Duodenal mucosa (tissue), 2 donors: ENCODE results near the gene DMAC2.
"Not testable (repeated sequence)": the region's sequence is repeated elsewhere in the genome, so short reads cannot be mapped to it uniquely, and the experiment has no call there.

Experiments
- H3K27ac ChIP-seq: one replicate; pipeline ENCODE4 v1.7.0; 2013; ENCODE audit warnings: low read depth, low read length
- H3K27me3 ChIP-seq, 2 donors: one replicate each; pipeline ENCODE4 v1.7.0; 2013; ENCODE audit warnings: low read length in 2 of 2, control low read depth in 1 of 2; ENCODE audit not compliant: insufficient read depth in 2 of 2, control insufficient read depth in 1 of 2
- H3K36me3 ChIP-seq, 2 donors: one replicate each; pipeline ENCODE4 v1.7.0; 2013; ENCODE audit warnings: low read length in 2 of 2, control low read depth in 1 of 2; ENCODE audit not compliant: insufficient read depth in 2 of 2, control insufficient read depth in 1 of 2
- H3K4me1 ChIP-seq, 2 donors: one replicate each; pipeline ENCODE4 v1.7.0; 2013; ENCODE audit warnings: low read length in 2 of 2, control low read depth in 1 of 2; ENCODE audit not compliant: insufficient read depth in 2 of 2, control insufficient read depth in 1 of 2
- H3K4me3 ChIP-seq, 2 donors: one replicate each; pipeline ENCODE4 v1.7.0; 2013; ENCODE audit warnings: low read length in 2 of 2, low read depth in 1 of 2
- H3K9ac ChIP-seq, 2 donors: one replicate each; pipeline ENCODE4 v1.7.0; 2013; ENCODE audit warnings: low read length in 2 of 2, low read depth in 1 of 2
- H3K9me3 ChIP-seq, 2 donors: one replicate each; pipeline ENCODE4 v1.7.0; 2013; ENCODE audit warnings: low read length in 2 of 2, control low read depth in 1 of 2; ENCODE audit not compliant: control insufficient read depth in 1 of 2

The DMAC2 gene

DNA sequence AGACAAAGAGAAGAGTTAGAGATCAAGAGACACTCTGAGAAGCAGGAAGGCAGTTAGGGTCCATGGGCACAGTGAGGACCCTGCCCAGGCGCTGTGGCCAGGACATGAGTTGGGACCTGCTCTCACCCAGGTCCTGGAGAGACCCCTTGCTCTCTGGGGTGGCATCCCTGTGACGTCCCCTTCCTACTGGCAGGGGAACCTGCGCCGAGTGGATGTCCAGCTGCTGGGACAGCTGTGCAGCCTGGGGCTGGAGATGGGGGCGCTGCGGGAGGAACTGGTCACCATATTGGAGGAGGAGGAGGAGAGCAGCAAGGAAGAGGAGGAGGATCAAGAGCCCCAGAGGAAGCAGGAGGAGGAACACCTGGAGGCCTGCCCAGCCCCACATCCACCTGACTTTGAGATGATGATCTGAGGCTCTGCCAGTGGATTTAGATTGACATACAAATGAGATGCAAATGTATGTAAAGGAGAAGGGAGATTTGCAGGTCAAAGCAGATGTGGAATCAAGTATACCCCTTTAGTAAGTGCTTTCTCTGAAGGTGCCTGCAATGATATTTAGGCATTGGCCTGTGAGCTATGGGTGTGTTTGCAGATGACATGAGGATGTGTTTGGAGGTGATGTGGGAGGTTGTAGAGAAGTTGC is 4.2 kb upstream of the DMAC2 start:
- H3K4me1 ChIP-seq, result peaks cover 19 to 20% of the 10 kb centered on the region in 2 donors
- no peaks in the 10 kb centered on the region for H3K36me3 ChIP-seq
- H3K9ac ChIP-seq, result peak overlapping the region; percentile 52 to 55
- H3K27me3 ChIP-seq, result peaks cover 0 to 4% of the 10 kb centered on the region in 2 donors
- H3K4me3 ChIP-seq, result peak overlapping the region; percentile 48 to 60
- H3K9me3 ChIP-seq, result no peaks in the 10 kb centered on the region
- H3K27ac ChIP-seq, result no peak overlapping the region

DNA sequence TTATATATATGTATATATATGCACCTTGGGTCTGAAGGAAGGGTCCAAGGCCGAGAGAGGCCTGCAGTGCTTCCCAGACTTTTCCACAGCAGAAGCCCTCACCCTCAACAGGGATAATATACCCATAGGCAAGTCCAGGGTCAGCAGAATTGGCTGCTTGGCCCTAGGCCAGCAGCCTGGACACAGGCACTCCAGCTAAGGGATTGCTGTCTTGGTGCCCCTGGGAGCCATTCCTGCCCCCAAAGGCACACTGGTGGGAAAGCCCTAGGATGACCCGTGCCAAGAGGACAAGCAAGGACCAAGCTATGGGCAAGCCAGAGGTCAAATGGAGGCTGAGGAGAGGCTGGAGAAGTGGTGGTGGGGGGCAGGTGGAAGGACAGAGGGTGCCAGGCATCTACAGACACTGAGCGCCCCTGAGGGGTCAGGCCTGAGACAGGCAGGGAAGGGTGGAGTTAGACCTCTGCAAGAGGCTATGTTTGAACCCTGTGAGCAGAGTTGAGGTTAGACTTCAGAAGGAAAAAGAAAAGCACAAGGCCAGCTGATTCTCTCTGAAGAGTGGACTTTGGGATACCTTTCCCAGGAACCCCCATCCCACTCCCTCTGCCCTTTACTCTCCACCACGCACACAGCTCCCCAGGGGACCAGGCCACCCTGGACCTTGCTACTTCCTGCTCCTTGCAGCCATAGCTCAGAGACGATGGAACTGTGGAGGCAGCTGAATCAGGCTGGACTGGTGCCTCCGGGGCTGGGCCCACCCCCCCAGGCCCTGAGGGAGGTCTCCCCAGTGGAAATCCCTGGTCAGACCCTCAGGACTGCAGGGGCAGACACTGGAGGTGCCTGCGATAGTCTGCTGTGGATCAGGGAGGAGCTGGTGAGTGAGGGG is 3.0 kb upstream of the DMAC2 start, which contains the start of gene ERICH4:
Gene ERICH4 (plus strand): TSS at position 684 of the 883 bp plus-strand sequence. CDS start 14 bp downstream, at position 698.
- H3K36me3 ChIP-seq, result peaks cover 0 to 6% of the 10 kb centered on the region in 2 donors
- no peak within 1 kb of the TSS for H3K27ac ChIP-seq
- peak within 1 kb of the TSS; percentile 48 to 60 for H3K4me3 ChIP-seq
- H3K27me3 ChIP-seq, result peaks cover 0 to 4% of the 10 kb centered on the region in 2 donors
- peaks cover 27 to 29% of the 10 kb centered on the region in 2 donors for H3K4me1 ChIP-seq
- H3K9me3 ChIP-seq, result no peaks in the 10 kb centered on the region
- peak within 1 kb of the TSS; percentile 52 to 57 for H3K9ac ChIP-seq

GRCh38 chr19:41441321-41441945 is 1.7 kb upstream of the DMAC2 start:
- Histone ChIP-seq H3K36me3 (peaks cover 0 to 7% of the 10 kb centered on the region in 2 donors), H3K9me3 (no peaks in the 10 kb centered on the region), H3K4me1 (peaks cover 31 to 35% of the 10 kb centered on the region in 2 donors), H3K9ac (no peak overlapping the region), H3K27ac (no peak overlapping the region), H3K4me3 (no peak overlapping the region), H3K27me3 (no peaks in the 10 kb centered on the region)

- Histone ChIP-seq H3K27ac (no peak overlapping the region), H3K9me3 (no peaks in the 10 kb centered on the region), H3K27me3 (no peaks in the 10 kb centered on the region), H3K36me3 (peaks cover 5 to 10% of the 10 kb centered on the region in 2 donors), H3K4me3 (no peak overlapping the region), H3K9ac (no peak overlapping the region), H3K4me1 (peaks cover 29 to 46% of the 10 kb centered on the region in 2 donors)
Observed at GRCh38 chr19:41437944-41438574, 1.7 kb downstream of the DMAC2 start.

DNA sequence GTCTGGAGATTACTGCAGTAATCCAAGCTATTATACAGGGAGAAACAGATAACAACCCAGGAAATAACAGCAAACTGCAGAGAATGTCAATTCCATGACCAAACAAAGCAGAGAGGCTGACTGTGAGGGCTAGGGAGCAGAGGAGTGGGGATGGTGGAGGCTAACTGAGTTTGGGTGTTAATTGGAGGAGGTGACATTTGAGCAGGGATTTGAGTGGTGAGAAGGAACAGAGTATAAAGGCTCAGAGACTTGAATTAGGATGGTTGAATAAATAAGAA is 3.1 kb downstream of the DMAC2 start:
- H3K9ac ChIP-seq, result no peak overlapping the region
- no peak overlapping the region for H3K27ac ChIP-seq
- no peaks in the 10 kb centered on the region for H3K9me3 ChIP-seq
- H3K4me3 ChIP-seq, result no peak overlapping the region
- no peaks in the 10 kb centered on the region for H3K27me3 ChIP-seq
- H3K4me1 ChIP-seq, result peaks cover 26 to 44% of the 10 kb centered on the region in 2 donors
- peaks cover 9 to 24% of the 10 kb centered on the region in 2 donors for H3K36me3 ChIP-seq

- peaks cover 24 to 41% of the 10 kb centered on the region in 2 donors for H3K4me1 ChIP-seq
- peak overlapping the region in 1 of 2 donors; percentile 19 for H3K4me3 ChIP-seq
- no peaks in the 10 kb centered on the region for H3K27me3 ChIP-seq
- no peaks in the 10 kb centered on the region for H3K9me3 ChIP-seq
- peak overlapping the region; percentile 46 for H3K27ac ChIP-seq
- peaks cover 9 to 29% of the 10 kb centered on the region in 2 donors for H3K36me3 ChIP-seq
- H3K9ac ChIP-seq, result no peak overlapping the region
Observed at GRCh38 chr19:41435936-41436673, 3.6 kb downstream of the DMAC2 start.

DNA sequence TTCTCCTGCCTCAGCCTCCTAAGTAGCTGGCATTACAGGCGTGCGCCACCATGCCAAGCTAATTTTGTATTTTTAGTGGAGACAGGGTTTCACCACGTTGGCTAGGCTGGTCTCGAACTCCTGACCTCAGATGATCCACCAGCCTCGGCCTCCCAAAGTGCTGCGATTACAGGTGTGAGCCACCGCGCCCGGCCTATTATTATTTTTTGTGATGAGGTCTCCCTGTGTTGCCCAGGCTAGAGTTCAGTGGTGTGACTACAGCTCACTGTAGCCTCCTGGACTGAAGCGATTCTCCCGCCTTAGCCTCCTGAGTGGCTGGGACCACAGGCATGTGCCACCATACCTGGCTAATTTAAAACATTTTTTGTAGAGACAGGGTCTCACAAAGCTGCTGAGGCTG is 4.3 kb downstream of the DMAC2 start:
- Histone ChIP-seq H3K36me3 (peaks cover 9 to 33% of the 10 kb centered on the region in 2 donors), H3K4me1 (peaks cover 18 to 41% of the 10 kb centered on the region in 2 donors)
- H3K27me3 ChIP-seq, H3K4me3 ChIP-seq, H3K27ac ChIP-seq, H3K9me3 ChIP-seq, H3K9ac ChIP-seq: not testable (repeated sequence)

DNA sequence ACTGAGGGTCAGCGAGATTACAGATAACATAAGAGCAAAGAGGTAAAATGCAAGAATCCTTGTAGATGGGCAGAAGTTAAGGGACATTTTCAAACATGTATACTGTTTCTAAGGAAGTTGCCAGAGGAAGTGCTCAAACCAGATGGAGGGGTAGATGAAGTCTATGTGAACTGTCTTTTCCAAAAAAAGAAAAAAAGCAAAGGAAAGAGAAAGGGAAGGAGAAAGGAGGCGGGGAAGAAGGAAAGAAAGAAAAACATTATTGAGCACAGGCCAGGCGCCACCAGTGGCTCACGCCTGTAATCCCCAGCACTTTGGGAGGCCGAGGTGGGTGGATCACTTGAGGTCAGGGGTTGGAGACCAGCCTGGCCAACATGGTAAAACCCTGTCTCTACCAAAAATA is 5.3 kb downstream of the DMAC2 start:
- Histone ChIP-seq H3K27me3 (no peaks in the 10 kb centered on the region), H3K4me1 (peaks cover 17 to 41% of the 10 kb centered on the region in 2 donors), H3K36me3 (peaks cover 9 to 33% of the 10 kb centered on the region in 2 donors)

GRCh38 chr19:41433171-41433570 is 6.5 kb downstream of the DMAC2 start:
- Histone ChIP-seq H3K9me3 (no peaks in the 10 kb centered on the region), H3K9ac (no peak overlapping the region), H3K4me1 (peaks cover 21 to 43% of the 10 kb centered on the region in 2 donors), H3K4me3 (no peak overlapping the region), H3K27ac (no peak overlapping the region), H3K36me3 (peaks cover 9 to 32% of the 10 kb centered on the region in 2 donors), H3K27me3 (no peaks in the 10 kb centered on the region)

More for the DNA sequence above, 5.3 kb downstream of the DMAC2 start:
- Histone ChIP-seq H3K4me3 (no peak overlapping the region), H3K27ac (no peak overlapping the region), H3K9me3 (no peaks in the 10 kb centered on the region), H3K9ac (no peak overlapping the region)
